ENCODE data around the gene MCUR1.

GRCh38 chr6:13787137-13787536 is 27.2 kb downstream of the MCUR1 start:
- TF ChIP-seq RAD21 (conservative IDR thresholded peaks at IDR 0.05 in 1 of 2, IDR thresholded peaks at IDR 0.05 in 1 of 2): no peak
- no peak for TF ChIP-seq POLR2A (IDR thresholded peaks at IDR 0.05; ENCODE audit: low read length)
- TF ChIP-seq PHF8 (IDR thresholded peaks at IDR 0.05; ENCODE audit: borderline replicate concordance, low read depth): no peak
- TF ChIP-seq, protein P1, sequence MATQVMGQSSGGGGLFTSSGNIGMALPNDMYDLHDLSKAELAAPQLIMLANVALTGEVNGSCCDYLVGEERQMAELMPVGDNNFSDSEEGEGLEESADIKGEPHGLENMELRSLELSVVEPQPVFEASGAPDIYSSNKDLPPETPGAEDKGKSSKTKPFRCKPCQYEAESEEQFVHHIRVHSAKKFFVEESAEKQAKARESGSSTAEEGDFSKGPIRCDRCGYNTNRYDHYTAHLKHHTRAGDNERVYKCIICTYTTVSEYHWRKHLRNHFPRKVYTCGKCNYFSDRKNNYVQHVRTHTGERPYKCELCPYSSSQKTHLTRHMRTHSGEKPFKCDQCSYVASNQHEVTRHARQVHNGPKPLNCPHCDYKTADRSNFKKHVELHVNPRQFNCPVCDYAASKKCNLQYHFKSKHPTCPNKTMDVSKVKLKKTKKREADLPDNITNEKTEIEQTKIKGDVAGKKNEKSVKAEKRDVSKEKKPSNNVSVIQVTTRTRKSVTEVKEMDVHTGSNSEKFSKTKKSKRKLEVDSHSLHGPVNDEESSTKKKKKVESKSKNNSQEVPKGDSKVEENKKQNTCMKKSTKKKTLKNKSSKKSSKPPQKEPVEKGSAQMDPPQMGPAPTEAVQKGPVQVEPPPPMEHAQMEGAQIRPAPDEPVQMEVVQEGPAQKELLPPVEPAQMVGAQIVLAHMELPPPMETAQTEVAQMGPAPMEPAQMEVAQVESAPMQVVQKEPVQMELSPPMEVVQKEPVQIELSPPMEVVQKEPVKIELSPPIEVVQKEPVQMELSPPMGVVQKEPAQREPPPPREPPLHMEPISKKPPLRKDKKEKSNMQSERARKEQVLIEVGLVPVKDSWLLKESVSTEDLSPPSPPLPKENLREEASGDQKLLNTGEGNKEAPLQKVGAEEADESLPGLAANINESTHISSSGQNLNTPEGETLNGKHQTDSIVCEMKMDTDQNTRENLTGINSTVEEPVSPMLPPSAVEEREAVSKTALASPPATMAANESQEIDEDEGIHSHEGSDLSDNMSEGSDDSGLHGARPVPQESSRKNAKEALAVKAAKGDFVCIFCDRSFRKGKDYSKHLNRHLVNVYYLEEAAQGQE (IDR thresholded peaks at IDR 0.05): no peak
- TF ChIP-seq, protein P2, sequence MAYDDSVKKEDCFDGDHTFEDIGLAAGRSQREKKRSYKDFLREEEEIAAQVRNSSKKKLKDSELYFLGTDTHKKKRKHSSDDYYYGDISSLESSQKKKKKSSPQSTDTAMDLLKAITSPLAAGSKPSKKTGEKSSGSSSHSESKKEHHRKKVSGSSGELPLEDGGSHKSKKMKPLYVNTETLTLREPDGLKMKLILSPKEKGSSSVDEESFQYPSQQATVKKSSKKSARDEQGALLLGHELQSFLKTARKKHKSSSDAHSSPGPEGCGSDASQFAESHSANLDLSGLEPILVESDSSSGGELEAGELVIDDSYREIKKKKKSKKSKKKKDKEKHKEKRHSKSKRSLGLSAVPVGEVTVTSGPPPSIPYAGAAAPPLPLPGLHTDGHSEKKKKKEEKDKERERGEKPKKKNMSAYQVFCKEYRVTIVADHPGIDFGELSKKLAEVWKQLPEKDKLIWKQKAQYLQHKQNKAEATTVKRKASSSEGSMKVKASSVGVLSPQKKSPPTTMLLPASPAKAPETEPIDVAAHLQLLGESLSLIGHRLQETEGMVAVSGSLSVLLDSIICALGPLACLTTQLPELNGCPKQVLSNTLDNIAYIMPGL (CRISPR knock-in tag; IDR thresholded peaks at IDR 0.05; ENCODE audit: borderline replicate concordance): no peak

Data from A549 (cell line).